Measurements from ENCODE around the gene CBY1. TPM values are rescaled to one million over a fixed set of nuclear protein-coding genes. Genes with fewer than 3 reads are reported as not detected.

Gene CBY1
- total RNA-seq, 4 donors from 2014 or later = 6.6 to 19.5 (median 12.3) TPM

- DNase-seq = no peak
- peak; percentile 34 to 84 for TF ChIP-seq POLR2A (IDR thresholded peaks at IDR 0.05)
- TF ChIP-seq CTCF (IDR thresholded peaks at IDR 0.05) = no peak
- Histone ChIP-seq H3K27me3 (no peaks in the 10 kb centered on the region), H3K4me1 (peaks cover 0 to 71% (median 6%) of the 10 kb centered on the region in 4 donors), H3K4me3 (no peak overlapping the region), H3K36me3 (peaks cover 0 to 9% (median 0%) of the 10 kb centered on the region in 3 donors), H3K27ac (peak overlapping the region in 3 of 4 donors; percentile 75 to 100 (median 93)), H3K9me3 (no peaks in the 10 kb centered on the region)
Measured at GRCh38 chr22:38694940-38695339, 38.5 kb downstream of the CBY1 start.

- peak in 1 of 3 donors; percentile 62 for DNase-seq
- Histone ChIP-seq H3K4me3 (peak overlapping the region in 2 of 4 donors; percentile 68 to 90), H3K27ac (peak overlapping the region in 3 of 4 donors; percentile 75 to 100 (median 93)), H3K27me3 (no peaks in the 10 kb centered on the region), H3K36me3 (peaks cover 0 to 7% (median 0%) of the 10 kb centered on the region in 3 donors), H3K9me3 (no peaks in the 10 kb centered on the region), H3K4me1 (peaks cover 0 to 67% (median 6%) of the 10 kb centered on the region in 4 donors)
- TF ChIP-seq CTCF (IDR thresholded peaks at IDR 0.05) (no peak), POLR2A (IDR thresholded peaks at IDR 0.05) (peak in 1 of 2 donors; percentile 49)
Measured at GRCh38 chr22:38696606-38697424, 40.4 kb downstream of the CBY1 start.

GRCh38 chr22:38697425-38698089 lies 41.1 kb downstream of the CBY1 start:
- Histone ChIP-seq H3K4me1 (peaks cover 0 to 68% (median 6%) of the 10 kb centered on the region in 4 donors), H3K4me3 (peak overlapping the region in 2 of 4 donors; percentile 68 to 90), H3K27ac (peak overlapping the region in 3 of 4 donors; percentile 75 to 100 (median 93)), H3K36me3 (no peaks in the 10 kb centered on the region), H3K27me3 (no peaks in the 10 kb centered on the region), H3K9me3 (no peaks in the 10 kb centered on the region)
- TF ChIP-seq POLR2A (IDR thresholded peaks at IDR 0.05) (peak in 1 of 2 donors; percentile 45), CTCF (IDR thresholded peaks at IDR 0.05) (no peak)
- DNase-seq = peak in 1 of 3 donors; percentile 59

- peak overlapping the region in 2 of 4 donors; percentile 68 to 90 for H3K4me3 ChIP-seq
- no peaks in the 10 kb centered on the region for H3K9me3 ChIP-seq
- H3K27ac ChIP-seq = peak overlapping the region in 2 of 4 donors; percentile 97 to 100
- no peak for DNase-seq
- H3K4me1 ChIP-seq = peaks cover 0 to 58% (median 6%) of the 10 kb centered on the region in 4 donors
- H3K36me3 ChIP-seq = no peaks in the 10 kb centered on the region
- TF ChIP-seq CTCF (IDR thresholded peaks at IDR 0.05) = no peak
- no peak for TF ChIP-seq POLR2A (IDR thresholded peaks at IDR 0.05)
- H3K27me3 ChIP-seq = no peaks in the 10 kb centered on the region
Measured at GRCh38 chr22:38698407-38699094, 42.1 kb downstream of the CBY1 start.

- peak overlapping the region in 3 of 4 donors; percentile 68 to 92 (median 90) for H3K4me3 ChIP-seq
- peak overlapping the region in 3 of 4 donors; percentile 92 to 100 (median 97) for H3K27ac ChIP-seq
Measured at GRCh38 chr22:38699143-38699542, 42.7 kb downstream of the CBY1 start.

More at GRCh38 chr22:38699143-38699542, 42.7 kb downstream of the CBY1 start:
- Histone ChIP-seq H3K36me3 (no peaks in the 10 kb centered on the region), H3K4me1 (peaks cover 0 to 57% (median 6%) of the 10 kb centered on the region in 4 donors), H3K9me3 (no peaks in the 10 kb centered on the region), H3K27me3 (no peaks in the 10 kb centered on the region)
- no peak for DNase-seq
- TF ChIP-seq CTCF (IDR thresholded peaks at IDR 0.05) = no peak
- no peak for TF ChIP-seq POLR2A (IDR thresholded peaks at IDR 0.05)
